MCF 10A (cell line): ENCODE data around the gene TBCD. TPM values are rescaled to one million over a fixed set of nuclear protein-coding genes. Genes with fewer than 3 reads are reported as not detected.

Experiments used
- BruUV-seq: library from RNA; stranded (reverse); fragments of 400-500 nt; replicated peaks from 2 replicates; lab custom pipeline; 2021; lab: Mats Ljungman, UMichigan
- CTCF ChIA-PET: fragments of 300-600 bp; sonication (Branson Sonifier 250); formaldehyde crosslinking; extraction: SDS; loops from one replicate; lab custom pipeline; 2021; ENCODE audit warnings: antibody characterized with exemption, inconsistent platforms; lab: Yijun Ruan, JAX
- POLR2A ChIA-PET: fragments of 300-600, 350-650 bp; sonication (Branson Sonifier 250); formaldehyde crosslinking; extraction: SDS; loops from one replicate; lab custom pipeline; 2020; ENCODE audit warnings: antibody characterized with exemption, inconsistent platforms; lab: Yijun Ruan, JAX
- DNase-seq: peaks from one replicate; pipeline ENCODE4 v3.0.0-alpha.2; 2018; ENCODE audit not compliant: unreplicated experiment
- H3K27ac Mint-ChIP-seq: one replicate; pipeline ENCODE4 v1.8.0; 2022; ENCODE audit warnings: mild to moderate bottlenecking, low read depth, mixed read lengths; ENCODE audit not compliant: unreplicated experiment
- H3K27me3 Mint-ChIP-seq: one replicate; pipeline ENCODE4 v1.8.0; 2022; ENCODE audit warnings: mixed read lengths; ENCODE audit not compliant: insufficient read depth, unreplicated experiment
- H3K36me3 Mint-ChIP-seq: one replicate; pipeline ENCODE4 v1.8.0; 2022; ENCODE audit warnings: mild to moderate bottlenecking, moderate library complexity, mixed read lengths; ENCODE audit not compliant: insufficient read depth, unreplicated experiment
- H3K4me1 Mint-ChIP-seq: one replicate; pipeline ENCODE4 v1.8.0; 2022; ENCODE audit warnings: mixed read lengths; ENCODE audit not compliant: insufficient read depth, unreplicated experiment
- H3K4me3 Mint-ChIP-seq: one replicate; pipeline ENCODE4 v1.8.0; 2022; ENCODE audit warnings: mild to moderate bottlenecking, moderate library complexity, mixed read lengths; ENCODE audit not compliant: unreplicated experiment
- H3K9me3 Mint-ChIP-seq: one replicate; pipeline ENCODE4 v1.8.0; 2022; ENCODE audit warnings: mixed read lengths; ENCODE audit not compliant: unreplicated experiment
- CTCF ChIP-seq: fragments of 200-600 bp; IDR thresholded peaks from one replicate; pipeline ENCODE4 v1.8.0; 2022; ENCODE audit warnings: antibody characterized with exemption, mild to moderate bottlenecking; ENCODE audit not compliant: unreplicated experiment
- intact Hi-C: fragments of 100-400 bp; cut with micrococcal nuclease; formaldehyde crosslinking; loops from 2 replicates; pipeline ENCODE4 v1.14.1; 2022
- total RNA-seq: library from RNA; stranded (reverse); gene quantifications from 2 replicates; pipeline ENCODE4 v1.2.3, GENCODE V29; 2022

TBCD gene
- total RNA-seq, 1 experiment from 2014 or later, result 76.2 TPM

DNA sequence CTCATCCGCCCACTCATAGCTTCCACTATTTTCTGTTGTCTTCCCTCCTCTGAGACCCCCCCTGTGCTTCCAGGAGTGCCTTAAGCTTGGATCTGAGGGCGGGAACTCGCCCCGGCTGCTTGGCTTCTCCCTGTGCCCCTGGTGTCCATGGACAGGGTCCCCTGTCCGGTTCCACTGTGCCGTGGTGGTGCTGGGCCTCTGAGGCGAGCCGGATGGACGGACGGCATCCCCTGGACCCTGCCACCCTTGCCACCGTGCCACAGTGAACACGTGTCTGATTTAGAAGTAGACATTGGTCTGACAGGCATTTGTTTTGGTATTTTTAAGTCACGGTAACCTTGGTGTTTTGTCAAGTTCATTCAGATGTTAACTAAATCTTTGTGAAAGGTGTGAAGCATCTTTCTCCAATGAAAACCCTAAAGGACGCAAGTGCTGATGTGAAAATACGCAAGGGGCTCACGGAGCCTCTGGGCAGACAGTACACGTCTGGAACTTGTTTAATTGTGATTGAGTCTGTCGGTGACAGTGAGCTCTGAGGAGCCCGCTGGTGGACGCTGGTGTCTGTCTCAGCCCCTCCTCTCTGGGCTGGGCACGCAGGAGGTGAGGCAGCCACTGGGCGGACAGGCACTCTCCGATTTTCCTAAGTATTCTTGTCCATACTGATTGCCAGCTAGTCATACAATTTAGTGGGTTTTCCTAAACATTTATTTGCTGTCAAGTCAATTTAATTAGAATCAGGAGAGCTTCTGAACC lies 61.6 kb downstream of the TBCD start:
- H3K27me3 Mint-ChIP-seq, result no peaks in the 10 kb centered on the region
- no peaks in the 10 kb centered on the region for H3K9me3 Mint-ChIP-seq
- H3K4me1 Mint-ChIP-seq, result no peaks in the 10 kb centered on the region
- H3K4me3 Mint-ChIP-seq, result no peak overlapping the region
- ChIA-PET POLR2A (interaction anchor here (0.6 kb wide), 1 partner anchor 133 kb away, joined by 4 read pairs; no protein-coding TSS in a partner anchor), CTCF (no interaction called here)
- intact Hi-C loops, result no loop called here
- no peak overlapping the region for H3K27ac Mint-ChIP-seq
- peaks cover 37% of the 10 kb centered on the region for H3K36me3 Mint-ChIP-seq
- TF ChIP-seq CTCF, result no peak
- no peak for DNase-seq
- no TSS peak for BruUV-seq

GRCh38 chr17:82814834-82815233 lies 63.0 kb downstream of the TBCD start:
- Mint-ChIP-seq H3K27ac (no peak overlapping the region), H3K27me3 (no peaks in the 10 kb centered on the region), H3K36me3 (peaks cover 38% of the 10 kb centered on the region), H3K9me3 (no peaks in the 10 kb centered on the region), H3K4me3 (no peak overlapping the region), H3K4me1 (no peaks in the 10 kb centered on the region)
- intact Hi-C loops, result no loop called here
- ChIA-PET CTCF (no interaction called here), POLR2A (interaction anchor here (1.0 kb wide), 1 partner anchor 60 kb away, joined by 3 read pairs; no protein-coding TSS in a partner anchor)
- BruUV-seq, result no TSS peak
- no peak for TF ChIP-seq CTCF
- no peak for DNase-seq

- CTCF ChIA-PET, result no interaction called here
- POLR2A ChIA-PET, result interaction anchor here (1.0 kb wide), 1 partner anchor 59 kb away, joined by 3 read pairs; no protein-coding TSS in a partner anchor
- intact Hi-C loops, result no loop called here
- no TSS peak for BruUV-seq
- TF ChIP-seq CTCF, result no peak
- Mint-ChIP-seq H3K27ac (no peak overlapping the region), H3K9me3 (peaks cover 3% of the 10 kb centered on the region), H3K4me1 (no peaks in the 10 kb centered on the region), H3K27me3 (no peaks in the 10 kb centered on the region), H3K4me3 (no peak overlapping the region), H3K36me3 (peaks cover 38% of the 10 kb centered on the region)
- DNase-seq, result no peak
These were observed 63.5 kb downstream of the TBCD start for GRCh38 chr17:82815354-82815753.

GRCh38 chr17:82815790-82816305 lies 64.0 kb downstream of the TBCD start:
- peaks cover 37% of the 10 kb centered on the region for H3K36me3 Mint-ChIP-seq

More at GRCh38 chr17:82815790-82816305, 64.0 kb downstream of the TBCD start:
- no peak for DNase-seq
- Mint-ChIP-seq H3K27me3 (no peaks in the 10 kb centered on the region), H3K27ac (no peak overlapping the region), H3K4me3 (no peak overlapping the region), H3K9me3 (peaks cover 8% of the 10 kb centered on the region), H3K4me1 (no peaks in the 10 kb centered on the region)
- no peak for TF ChIP-seq CTCF
- BruUV-seq, result no TSS peak
- POLR2A ChIA-PET, result interaction anchor here (1.0 kb wide), 1 partner anchor 59 kb away, joined by 3 read pairs; no protein-coding TSS in a partner anchor
- CTCF ChIA-PET, result no interaction called here
- intact Hi-C loops, result no loop called here
